C4-2B (cell line): ENCODE measurements around the gene DYRK1B.
"Not testable (repeated sequence)": the region's sequence is repeated elsewhere in the genome, so short reads cannot be mapped to it uniquely, and the experiment has no call there.

ENCODE experiments used
- H3K27ac ChIP-seq: fragments of 450-650 bp; 2 replicates; pipeline ENCODE4 v1.5.1; 2017
- CTCF ChIP-seq: fragments of 450-650 bp; conservative IDR thresholded peaks from 2 replicates; pipeline ENCODE4 v1.5.1; 2017; ENCODE audit warnings: mild to moderate bottlenecking
- ZFX ChIP-seq: fragments of 450-650 bp; IDR thresholded peaks from 2 replicates; pipeline ENCODE4 v1.6.1; 2017

DYRK1B gene

GRCh38 chr19:39809368-39809767 is 24.6 kb downstream of the DYRK1B start:
- H3K27ac ChIP-seq, result no peak overlapping the region
- TF ChIP-seq ZFX (no peak), CTCF (no peak)

DNA sequence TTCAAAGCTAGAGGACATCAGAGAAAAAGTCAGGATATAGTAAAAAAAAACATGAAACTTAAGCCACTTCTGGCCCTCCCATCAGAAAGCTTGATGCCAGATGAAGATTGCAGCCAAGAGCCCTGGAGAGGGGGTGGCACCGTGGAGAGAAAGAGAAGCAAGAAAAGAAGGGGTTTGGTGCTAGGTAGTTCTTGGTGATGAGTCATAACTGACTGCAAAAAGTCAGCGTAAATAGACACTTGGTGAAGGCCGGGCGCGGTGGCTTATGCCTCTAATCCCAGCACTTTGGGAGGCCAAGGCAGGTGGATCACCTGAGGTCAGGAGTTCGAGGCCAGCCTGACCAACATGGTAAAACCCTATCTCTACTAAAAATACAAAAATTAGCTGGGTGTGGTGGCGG is 25.3 kb downstream of the DYRK1B start:
- not testable (repeated sequence) for H3K27ac ChIP-seq

- no peak overlapping the region for H3K27ac ChIP-seq
- TF ChIP-seq ZFX (no peak), CTCF (no peak)
These were observed 26.1 kb downstream of the DYRK1B start for GRCh38 chr19:39807846-39808364.

DNA sequence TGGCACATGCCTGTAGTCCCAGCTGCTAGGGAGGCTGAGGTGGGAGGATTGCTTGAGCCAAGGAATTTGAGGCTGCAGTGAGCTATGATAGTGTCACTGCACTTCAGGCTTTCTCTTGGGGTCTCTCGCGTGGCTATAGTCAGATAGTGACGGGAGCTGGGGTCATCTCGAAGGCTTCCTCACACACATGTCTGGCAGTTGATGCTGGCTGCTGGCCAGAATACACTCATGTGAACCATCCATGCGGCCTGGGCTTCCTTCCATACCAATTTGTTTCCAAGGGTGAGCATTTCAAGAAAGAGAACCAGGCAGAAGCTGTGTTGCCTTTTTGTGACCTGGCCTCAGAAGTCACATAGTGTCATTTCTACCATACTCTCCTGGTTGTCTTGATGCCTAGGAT is 28.9 kb downstream of the DYRK1B start:
- TF ChIP-seq ZFX (no peak), CTCF (no peak)
- no peak overlapping the region for H3K27ac ChIP-seq

- H3K27ac ChIP-seq, result no peak overlapping the region
These were observed 31.0 kb downstream of the DYRK1B start for GRCh38 chr19:39802958-39803357.

DNA sequence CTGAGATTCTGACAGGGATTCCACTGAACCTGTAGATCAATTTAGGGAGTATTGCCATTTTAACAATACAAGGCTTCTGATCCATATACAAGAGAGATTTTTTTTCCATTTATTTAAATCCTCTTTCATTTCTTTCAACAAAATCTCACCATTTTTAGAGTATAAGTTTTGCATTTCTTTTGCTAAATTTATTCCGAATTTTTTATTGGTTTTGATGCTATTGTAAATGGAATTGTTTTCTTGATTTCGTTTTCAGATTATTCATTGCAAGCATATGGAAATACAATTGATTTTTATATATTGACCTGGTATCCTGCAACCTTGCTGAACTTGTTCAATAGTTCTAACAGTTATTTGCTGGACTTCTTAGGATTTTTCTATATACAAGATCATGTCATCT is 36.9 kb downstream of the DYRK1B start:
- TF ChIP-seq ZFX (no peak), CTCF (no peak)

More at GRCh38 chr19:39802958-39803357, 31.0 kb downstream of the DYRK1B start:
- TF ChIP-seq ZFX (no peak), CTCF (no peak)

GRCh38 chr19:39796000-39796498 is 37.9 kb downstream of the DYRK1B start:
- TF ChIP-seq ZFX (no peak), CTCF (no peak)
- H3K27ac ChIP-seq, result no peak overlapping the region

More for the DNA sequence above, 36.9 kb downstream of the DYRK1B start:
- no peak overlapping the region for H3K27ac ChIP-seq

- TF ChIP-seq CTCF (no peak), ZFX (no peak)
These were observed 39.0 kb downstream of the DYRK1B start for GRCh38 chr19:39795001-39795400.

More at GRCh38 chr19:39795001-39795400, 39.0 kb downstream of the DYRK1B start:
- H3K27ac ChIP-seq, result no peak overlapping the region
